Fibroblast of villous mesenchyme (primary cell): ENCODE data around the gene C15orf61. TPM values are rescaled to one million over a fixed set of nuclear protein-coding genes. Genes with fewer than 3 reads are reported as not detected.
A peak's percentile ranks its signal among the peaks of the same experiment; 100 is the strongest.

Experiments used
- DNase-seq: peaks from one replicate; pipeline ENCODE4 v3.0.0-alpha.2; 2010; ENCODE audit warnings: low read depth
- H3K4me3 ChIP-seq: 2 replicates; pipeline ENCODE4 v1.5.1; 2011; ENCODE audit warnings: low read depth, mild to moderate bottlenecking, low read length
- total RNA-seq: library from RNA; depleted of rRNA; stranded (reverse); fragments of >200 nt; gene quantifications from 2 replicates; pipeline ENCODE4 v1.2.3, GENCODE V29; 2012
- TF ChIP-seq, protein P1 (sequence below): IDR thresholded peaks from 2 replicates; pipeline ENCODE4 v1.5.1; 2012; ENCODE audit warnings: low read depth, mild to moderate bottlenecking, low read length; ENCODE audit not compliant: insufficient read depth

The C15orf61 gene
- total RNA-seq, 1 donor = 2.6 TPM

GRCh38 chr15:67570875-67571647 is 50.1 kb downstream of the C15orf61 start:
- no peak for DNase-seq
- H3K4me3 ChIP-seq = no peak overlapping the region

GRCh38 chr15:67571648-67572415 is 50.9 kb downstream of the C15orf61 start:
- DNase-seq = peak; percentile 36

More at GRCh38 chr15:67570875-67571647, 50.1 kb downstream of the C15orf61 start:
- TF ChIP-seq, protein P1, sequence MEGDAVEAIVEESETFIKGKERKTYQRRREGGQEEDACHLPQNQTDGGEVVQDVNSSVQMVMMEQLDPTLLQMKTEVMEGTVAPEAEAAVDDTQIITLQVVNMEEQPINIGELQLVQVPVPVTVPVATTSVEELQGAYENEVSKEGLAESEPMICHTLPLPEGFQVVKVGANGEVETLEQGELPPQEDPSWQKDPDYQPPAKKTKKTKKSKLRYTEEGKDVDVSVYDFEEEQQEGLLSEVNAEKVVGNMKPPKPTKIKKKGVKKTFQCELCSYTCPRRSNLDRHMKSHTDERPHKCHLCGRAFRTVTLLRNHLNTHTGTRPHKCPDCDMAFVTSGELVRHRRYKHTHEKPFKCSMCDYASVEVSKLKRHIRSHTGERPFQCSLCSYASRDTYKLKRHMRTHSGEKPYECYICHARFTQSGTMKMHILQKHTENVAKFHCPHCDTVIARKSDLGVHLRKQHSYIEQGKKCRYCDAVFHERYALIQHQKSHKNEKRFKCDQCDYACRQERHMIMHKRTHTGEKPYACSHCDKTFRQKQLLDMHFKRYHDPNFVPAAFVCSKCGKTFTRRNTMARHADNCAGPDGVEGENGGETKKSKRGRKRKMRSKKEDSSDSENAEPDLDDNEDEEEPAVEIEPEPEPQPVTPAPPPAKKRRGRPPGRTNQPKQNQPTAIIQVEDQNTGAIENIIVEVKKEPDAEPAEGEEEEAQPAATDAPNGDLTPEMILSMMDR = no peak

DNA sequence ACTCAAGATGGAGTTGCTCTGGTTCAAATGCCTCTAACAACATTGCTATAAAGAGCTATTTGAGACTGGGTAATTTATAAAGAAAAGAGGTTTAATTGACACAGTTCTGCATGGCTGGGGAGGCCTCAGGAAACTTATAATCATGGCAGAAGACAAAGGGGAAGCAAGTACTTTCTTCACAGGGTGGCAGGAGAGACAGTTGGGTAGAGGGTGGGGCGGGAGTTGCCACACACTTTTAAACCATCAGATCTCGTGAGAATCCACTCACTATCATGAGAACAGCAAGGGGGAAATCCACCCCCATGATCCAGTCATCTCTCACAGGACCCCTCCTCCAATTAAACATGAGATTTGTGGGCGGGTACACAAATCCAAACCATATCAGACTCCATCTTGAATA is 52.3 kb downstream of the C15orf61 start:
- DNase-seq = no peak
- no peak overlapping the region for H3K4me3 ChIP-seq
- TF ChIP-seq, protein P1 = no peak

More at GRCh38 chr15:67571648-67572415, 50.9 kb downstream of the C15orf61 start:
- TF ChIP-seq, protein P1 = no peak
- no peak overlapping the region for H3K4me3 ChIP-seq

- TF ChIP-seq, protein P1 = no peak
- DNase-seq = no peak
- H3K4me3 ChIP-seq = no peak overlapping the region
Observed at GRCh38 chr15:67575039-67575502, 54.1 kb downstream of the C15orf61 start.

DNA sequence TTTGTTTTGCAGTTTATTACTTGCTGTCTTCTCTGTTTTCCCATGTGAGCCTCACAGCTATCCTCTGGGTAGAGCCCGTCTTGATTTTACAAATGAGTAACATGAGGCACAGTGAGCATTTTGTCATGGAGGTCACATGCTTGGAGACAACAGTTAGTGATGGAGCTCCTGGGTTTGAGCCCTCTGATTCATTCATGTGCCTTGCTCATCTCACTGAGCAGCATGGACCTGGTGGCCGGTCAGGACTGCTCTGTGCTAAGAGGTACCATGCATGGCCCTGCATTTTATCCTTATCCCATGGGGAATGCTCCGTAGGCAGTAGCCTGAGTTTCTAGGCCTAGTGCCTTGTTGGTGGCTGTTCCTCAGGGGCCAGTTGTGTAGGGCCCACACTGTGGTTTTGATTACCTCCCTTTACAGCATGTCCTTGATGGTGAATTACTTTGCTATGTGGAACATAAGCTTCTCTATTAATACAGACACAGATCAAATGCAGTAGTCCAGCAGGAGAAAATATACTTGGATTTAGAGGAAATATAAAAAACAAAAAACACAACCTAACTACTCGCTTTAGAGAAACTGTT is 57.2 kb downstream of the C15orf61 start:
- DNase-seq = no peak
- H3K4me3 ChIP-seq = no peak overlapping the region
- TF ChIP-seq, protein P1 = no peak

GRCh38 chr15:67579164-67579563 is 58.2 kb downstream of the C15orf61 start:
- no peak overlapping the region for H3K4me3 ChIP-seq
- no peak for DNase-seq
- TF ChIP-seq, protein P1 = no peak

Other genes starting within 250 kb of the C15orf61 start
- gene MAP2K5, start 21.6 kb downstream of the C15orf61 start, total RNA-seq = 6.1 and 6.9 TPM in 2 replicates